ENCODE data around the gene TMED6. TPM values are rescaled to one million over a fixed set of nuclear protein-coding genes. Genes with fewer than 3 reads are reported as not detected.

TMED6 gene
- total and polyA plus RNA-seq, 7 experiments from 2014 or later = 0.21 to 6.3 (median 2.4) TPM; not detected in 1

GRCh38 chr16:69324585-69325253 is 26.9 kb downstream of the TMED6 start:
- Mint-ChIP-seq H3K9me3 (no peaks in the 10 kb centered on the region), H3K27ac (peak overlapping the region in 2 of 9 donors; percentile 43 to 76), H3K4me1 (peaks cover 20 to 54% (median 50%) of the 10 kb centered on the region in 7 donors), H3K27me3 (no peaks in the 10 kb centered on the region), H3K4me3 (peak overlapping the region in 1 of 10 donors; percentile 8), H3K36me3 (peaks cover 6 to 26% (median 13%) of the 10 kb centered on the region in 5 donors)
- Histone ChIP-seq H3K4me1 (ENCODE audit: control insufficient read depth in 2 of 2, insufficient read depth in 2 of 2, low read length in 2 of 2) (peaks cover 13 to 29% of the 10 kb centered on the region in 2 donors), H3K27ac (ENCODE audit: low read depth, low read length) (no peak overlapping the region), H3K9me3 (ENCODE audit: control insufficient read depth in 2 of 3, low read length in 3 of 3) (no peaks in the 10 kb centered on the region), H3K4me3 (ENCODE audit: low read length) (no peak overlapping the region), H3K27me3 (ENCODE audit: control insufficient read depth in 2 of 2, insufficient read depth in 2 of 2, low read length in 2 of 2) (no peaks in the 10 kb centered on the region), H3K36me3 (ENCODE audit: control insufficient read depth in 2 of 3, insufficient read depth in 3 of 3, low read length in 3 of 3) (peaks cover 15 to 81% (median 18%) of the 10 kb centered on the region in 3 experiments)
- ATAC-seq (no peak), DNase-seq (no peak)
- intact Hi-C loops (cut with micrococcal nuclease) = no loop called here
- CTCF ChIA-PET = no interaction called here
- POLR2A ChIA-PET = interaction anchor here (1.0 to 2.4 kb wide), 2 partner anchors 10 to 14 kb away, joined by 5 to 13 read pairs; partner anchors contain the start of genes COG8 and NIP7

- Mint-ChIP-seq H3K4me1 (peaks cover 20 to 51% (median 43%) of the 10 kb centered on the region in 7 donors), H3K36me3 (peaks cover 6 to 31% (median 18%) of the 10 kb centered on the region in 5 donors), H3K27ac (peak overlapping the region in 1 of 9 donors; percentile 76), H3K27me3 (no peaks in the 10 kb centered on the region), H3K9me3 (no peaks in the 10 kb centered on the region), H3K4me3 (no peak overlapping the region)
- ChIA-PET POLR2A (interaction anchor here (0.8 to 1.0 kb wide), 2 partner anchors 9 to 12 kb away, joined by 3 to 5 read pairs; no protein-coding TSS in a partner anchor), CTCF (no interaction called here)
- DNase-seq (no peak), ATAC-seq (no peak)
- no peaks in the 10 kb centered on the region for H3K9me3 ChIP-seq (ENCODE audit: control insufficient read depth in 2 of 3, low read length in 3 of 3)
- no peak overlapping the region for H3K4me3 ChIP-seq (ENCODE audit: low read length)
- H3K27ac ChIP-seq (ENCODE audit: low read depth, low read length) = no peak overlapping the region
- intact Hi-C loops (cut with micrococcal nuclease) = no loop called here
- H3K4me1 ChIP-seq (ENCODE audit: control insufficient read depth in 2 of 2, insufficient read depth in 2 of 2, low read length in 2 of 2) = peaks cover 8 to 22% of the 10 kb centered on the region in 2 donors
- H3K27me3 ChIP-seq (ENCODE audit: control insufficient read depth in 2 of 2, insufficient read depth in 2 of 2, low read length in 2 of 2) = no peaks in the 10 kb centered on the region
- peaks cover 21 to 87% (median 24%) of the 10 kb centered on the region in 3 experiments for H3K36me3 ChIP-seq (ENCODE audit: control insufficient read depth in 2 of 3, insufficient read depth in 3 of 3, low read length in 3 of 3)
These were observed 27.5 kb downstream of the TMED6 start for GRCh38 chr16:69324013-69324531.

- POLR2A ChIA-PET = interaction anchor here (0.8 kb wide), 1 partner anchor 13 kb away, joined by 3 read pairs; no protein-coding TSS in a partner anchor
- peaks cover 21 to 90% (median 27%) of the 10 kb centered on the region in 3 experiments for H3K36me3 ChIP-seq (ENCODE audit: control insufficient read depth in 2 of 3, insufficient read depth in 3 of 3, low read length in 3 of 3)
- no peak overlapping the region for H3K27ac Mint-ChIP-seq
- H3K27me3 Mint-ChIP-seq = no peaks in the 10 kb centered on the region
- peaks cover 6 to 31% (median 18%) of the 10 kb centered on the region in 5 donors for H3K36me3 Mint-ChIP-seq
- peaks cover 20 to 45% (median 37%) of the 10 kb centered on the region in 7 donors for H3K4me1 Mint-ChIP-seq
- no peak overlapping the region for H3K4me3 Mint-ChIP-seq
- DNase-seq (no peak), ATAC-seq (no peak)
- peaks cover 2 to 16% of the 10 kb centered on the region in 2 donors for H3K4me1 ChIP-seq (ENCODE audit: control insufficient read depth in 2 of 2, insufficient read depth in 2 of 2, low read length in 2 of 2)
- intact Hi-C loops (cut with micrococcal nuclease) = loop anchor here in 1 of 2 donors (1.0 kb wide), 1 partner anchor 12 kb away; the partner anchor contains the start of gene VPS4A
- no peaks in the 10 kb centered on the region for H3K27me3 ChIP-seq (ENCODE audit: control insufficient read depth in 2 of 2, insufficient read depth in 2 of 2, low read length in 2 of 2)
- no peaks in the 10 kb centered on the region for H3K9me3 ChIP-seq (ENCODE audit: control insufficient read depth in 2 of 3, low read length in 3 of 3)
- H3K9me3 Mint-ChIP-seq = no peaks in the 10 kb centered on the region
- no peak overlapping the region for H3K27ac ChIP-seq (ENCODE audit: low read depth, low read length)
- CTCF ChIA-PET = no interaction called here
- no peak overlapping the region for H3K4me3 ChIP-seq (ENCODE audit: low read length)
These were observed 28.2 kb downstream of the TMED6 start for GRCh38 chr16:69323415-69323814.

- no peak overlapping the region for H3K4me3 ChIP-seq (ENCODE audit: low read length)
- ATAC-seq = no peak
- H3K9me3 ChIP-seq (ENCODE audit: control insufficient read depth in 2 of 3, low read length in 3 of 3) = no peaks in the 10 kb centered on the region
- DNase-seq = no peak
- H3K4me1 Mint-ChIP-seq = peaks cover 19 to 38% (median 30%) of the 10 kb centered on the region in 7 donors
- H3K27ac Mint-ChIP-seq = peak overlapping the region in 3 of 9 donors; percentile 28 to 65 (median 47)
- peaks cover 6 to 31% (median 18%) of the 10 kb centered on the region in 5 donors for H3K36me3 Mint-ChIP-seq
- peaks cover 0 to 9% of the 10 kb centered on the region in 2 donors for H3K4me1 ChIP-seq (ENCODE audit: control insufficient read depth in 2 of 2, insufficient read depth in 2 of 2, low read length in 2 of 2)
- no peak overlapping the region for H3K4me3 Mint-ChIP-seq
- ChIA-PET CTCF (no interaction called here), POLR2A (no interaction called here)
- intact Hi-C loops (cut with micrococcal nuclease) = no loop called here
- peaks cover 21 to 91% (median 27%) of the 10 kb centered on the region in 3 experiments for H3K36me3 ChIP-seq (ENCODE audit: control insufficient read depth in 2 of 3, insufficient read depth in 3 of 3, low read length in 3 of 3)
- H3K27me3 ChIP-seq (ENCODE audit: control insufficient read depth in 2 of 2, insufficient read depth in 2 of 2, low read length in 2 of 2) = no peaks in the 10 kb centered on the region
- H3K27me3 Mint-ChIP-seq = no peaks in the 10 kb centered on the region
- no peaks in the 10 kb centered on the region for H3K9me3 Mint-ChIP-seq
- H3K27ac ChIP-seq (ENCODE audit: low read depth, low read length) = no peak overlapping the region
These were observed 29.2 kb downstream of the TMED6 start for GRCh38 chr16:69322343-69322742.

- ATAC-seq (no peak), DNase-seq (no peak)
- Histone ChIP-seq H3K36me3 (ENCODE audit: control insufficient read depth in 2 of 3, insufficient read depth in 3 of 3, low read length in 3 of 3) (peaks cover 27 to 92% (median 33%) of the 10 kb centered on the region in 3 experiments), H3K4me3 (ENCODE audit: low read length) (no peak overlapping the region), H3K27me3 (ENCODE audit: control insufficient read depth in 2 of 2, insufficient read depth in 2 of 2, low read length in 2 of 2) (no peaks in the 10 kb centered on the region), H3K27ac (ENCODE audit: low read depth, low read length) (no peak overlapping the region), H3K4me1 (ENCODE audit: control insufficient read depth in 2 of 2, insufficient read depth in 2 of 2, low read length in 2 of 2) (no peaks in the 10 kb centered on the region), H3K9me3 (ENCODE audit: control insufficient read depth in 2 of 3, low read length in 3 of 3) (no peaks in the 10 kb centered on the region)
- peaks cover 8 to 27% (median 17%) of the 10 kb centered on the region in 7 donors for H3K4me1 Mint-ChIP-seq
- ChIA-PET POLR2A (no interaction called here), CTCF (no interaction called here)
- H3K36me3 Mint-ChIP-seq = peaks cover 6 to 37% (median 17%) of the 10 kb centered on the region in 5 donors
- H3K27me3 Mint-ChIP-seq = no peaks in the 10 kb centered on the region
- intact Hi-C loops (cut with micrococcal nuclease) = no loop called here
- H3K27ac Mint-ChIP-seq = peak overlapping the region in 2 of 9 donors; percentile 43 to 56
- H3K9me3 Mint-ChIP-seq = no peaks in the 10 kb centered on the region
- no peak overlapping the region for H3K4me3 Mint-ChIP-seq
These were observed 30.5 kb downstream of the TMED6 start for GRCh38 chr16:69321080-69321479.

GRCh38 chr16:69320740-69321073 is 30.9 kb downstream of the TMED6 start:
- CTCF ChIA-PET = no interaction called here
- Mint-ChIP-seq H3K4me3 (no peak overlapping the region), H3K27ac (peak overlapping the region in 2 of 9 donors; percentile 43 to 56), H3K36me3 (peaks cover 6 to 39% (median 13%) of the 10 kb centered on the region in 5 donors), H3K4me1 (peaks cover 5 to 24% (median 13%) of the 10 kb centered on the region in 7 donors), H3K9me3 (no peaks in the 10 kb centered on the region), H3K27me3 (no peaks in the 10 kb centered on the region)
- H3K27ac ChIP-seq (ENCODE audit: low read depth, low read length) = no peak overlapping the region
- no peaks in the 10 kb centered on the region for H3K27me3 ChIP-seq (ENCODE audit: control insufficient read depth in 2 of 2, insufficient read depth in 2 of 2, low read length in 2 of 2)
- POLR2A ChIA-PET = no interaction called here
- H3K9me3 ChIP-seq (ENCODE audit: control insufficient read depth in 2 of 3, low read length in 3 of 3) = no peaks in the 10 kb centered on the region
- H3K4me3 ChIP-seq (ENCODE audit: low read length) = no peak overlapping the region
- H3K4me1 ChIP-seq (ENCODE audit: control insufficient read depth in 2 of 2, insufficient read depth in 2 of 2, low read length in 2 of 2) = no peaks in the 10 kb centered on the region
- ATAC-seq = no peak
- H3K36me3 ChIP-seq (ENCODE audit: control insufficient read depth in 2 of 3, insufficient read depth in 3 of 3, low read length in 3 of 3) = peaks cover 27 to 94% (median 37%) of the 10 kb centered on the region in 3 experiments
- intact Hi-C loops (cut with micrococcal nuclease) = no loop called here
- no peak for DNase-seq
